Natural killer cell (primary cell): Measurements from ENCODE around the gene ALCAM. TPM values are rescaled to one million over a fixed set of nuclear protein-coding genes. Genes with fewer than 3 reads are reported as not detected.

Experiments
- ATAC-seq, 3 donors: fragments of 150-1000 bp in 2 of 3; fragments of 200-7000 bp in 1 of 3; cut with Tn5 transposase; 1 replicate in 1 of 3; 2 replicates in 2 of 3; pipeline ENCODE4 v1.10.0; 2021; ENCODE audit warnings: mild to moderate bottlenecking in 2 of 3, moderate library complexity in 2 of 3
- DNase-seq, 2 donors: peaks; one replicate each; pipeline versions ENCODE4 v3.0.0 to v3.0.0-alpha.2; 2013 to 2021; ENCODE audit warnings: mixed read lengths in 1 of 2
- H3K27ac ChIP-seq: one replicate; pipeline ENCODE4 v1.5.1; 2013; ENCODE audit warnings: mild to moderate bottlenecking, low read length
- H3K27me3 ChIP-seq: one replicate; pipeline ENCODE4 v1.6.1; 2013; ENCODE audit warnings: low read length; ENCODE audit not compliant: control insufficient read depth, insufficient read depth
- H3K36me3 ChIP-seq: one replicate; pipeline ENCODE4 v1.6.1; 2013; ENCODE audit warnings: low read length; ENCODE audit not compliant: control insufficient read depth, insufficient read depth
- H3K4me1 ChIP-seq: one replicate; pipeline ENCODE4 v1.6.1; 2013; ENCODE audit warnings: low read length; ENCODE audit not compliant: control insufficient read depth, insufficient read depth
- H3K4me3 ChIP-seq: one replicate; pipeline ENCODE4 v1.5.1; 2013; ENCODE audit warnings: low read length
- H3K9me3 ChIP-seq: one replicate; pipeline ENCODE4 v1.6.1; 2013; ENCODE audit warnings: low read length; ENCODE audit not compliant: control insufficient read depth, insufficient read depth
- H3K27ac Mint-ChIP-seq, 2 donors: one replicate each; pipeline ENCODE4 v1.8.0; 2022; ENCODE audit warnings: mild to moderate bottlenecking in 2 of 2, mixed read lengths in 2 of 2, moderate library complexity in 1 of 2
- H3K27me3 Mint-ChIP-seq, 2 donors: one replicate each; pipeline ENCODE4 v1.8.0; 2022; ENCODE audit warnings: low read depth in 2 of 2, mixed read lengths in 2 of 2
- H3K36me3 Mint-ChIP-seq: one replicate; pipeline ENCODE4 v1.8.0; 2022; ENCODE audit warnings: mixed read lengths
- H3K4me1 Mint-ChIP-seq, 2 donors: one replicate each; pipeline ENCODE4 v1.8.0; 2022; ENCODE audit warnings: mixed read lengths in 2 of 2
- H3K4me3 Mint-ChIP-seq: one replicate; pipeline ENCODE4 v1.8.0; 2022; ENCODE audit warnings: mild to moderate bottlenecking, moderate library complexity, mixed read lengths
- H3K9me3 Mint-ChIP-seq, 2 donors: one replicate each; pipeline ENCODE4 v1.8.0; 2022; ENCODE audit warnings: mixed read lengths in 2 of 2
- CTCF ChIP-seq: fragments of 200-600 bp; IDR thresholded peaks from one replicate; pipeline ENCODE4 v1.8.0; 2022; ENCODE audit warnings: antibody characterized with exemption
- WGBS: methylation state at CpG from one replicate; pipeline ENCODE4 v1.1.7; 2013; ENCODE audit warnings: missing lambda C conversion rate; ENCODE audit not compliant: insufficient coverage; 5-methylcytosine and 5-hydroxymethylcytosine counted together
- intact Hi-C: fragments of 100-400 bp; cut with micrococcal nuclease; formaldehyde crosslinking; loops from one replicate; pipeline ENCODE4 v1.14.2; 2022
- total RNA-seq, 4 donors: library from RNA; stranded (reverse); fragments of 120-200 nt in 1 of 4; gene quantifications; one replicate each; pipeline versions ENCODE4 v1.2.3 to v1.2.4, GENCODE V29; 2013 to 2022

Gene ALCAM
- total RNA-seq, 3 donors from 2014 or later (not counting 1 experiment from before 2014, with no cell fraction given): 1.5 to 3.0 (median 1.5) TPM

GRCh38 chr3:105365391-105366325 is 1.1 kb upstream of the ALCAM start:
- Mint-ChIP-seq H3K36me3 (no peaks in the 10 kb centered on the region), H3K9me3 (no peaks in the 10 kb centered on the region), H3K4me3 (peak overlapping the region; percentile 97), H3K27me3 (peaks cover 28 to 30% of the 10 kb centered on the region in 2 donors), H3K4me1 (peaks cover 43 to 45% of the 10 kb centered on the region in 2 donors), H3K27ac (no peak overlapping the region)
- Histone ChIP-seq H3K27ac (no peak overlapping the region), H3K4me3 (peak overlapping the region; percentile 62), H3K4me1 (peaks cover 40% of the 10 kb centered on the region), H3K9me3 (no peaks in the 10 kb centered on the region), H3K36me3 (no peaks in the 10 kb centered on the region), H3K27me3 (peaks cover 3% of the 10 kb centered on the region)
- WGBS: 9% methylated on average over 21 of the region's 24 CpGs
- ATAC-seq (no peak), DNase-seq (peak in 1 of 2 donors; percentile 14)
- intact Hi-C loops: no loop called here
- no peak for TF ChIP-seq CTCF

- peaks cover 3% of the 10 kb centered on the region for H3K27me3 ChIP-seq
- Mint-ChIP-seq H3K27ac (peak overlapping the region in 1 of 2 donors; percentile 86), H3K9me3 (no peaks in the 10 kb centered on the region), H3K27me3 (peaks cover 28 to 35% of the 10 kb centered on the region in 2 donors), H3K4me1 (peaks cover 43 to 45% of the 10 kb centered on the region in 2 donors), H3K4me3 (peak overlapping the region; percentile 97), H3K36me3 (no peaks in the 10 kb centered on the region)
- intact Hi-C loops: no loop called here
- no peaks in the 10 kb centered on the region for H3K9me3 ChIP-seq
- WGBS: under 1% methylated on average over 29 of the region's 29 CpGs
- H3K36me3 ChIP-seq: no peaks in the 10 kb centered on the region
- TF ChIP-seq CTCF: no peak
- peak overlapping the region; percentile 62 for H3K4me3 ChIP-seq
- peak overlapping the region; percentile 92 for H3K27ac ChIP-seq
- ATAC-seq (peak in 1 of 3 donors; percentile 9), DNase-seq (peak in 1 of 2 donors; percentile 56)
- peaks cover 40% of the 10 kb centered on the region for H3K4me1 ChIP-seq
Observed at GRCh38 chr3:105367063-105367405, 325 bp downstream of the ALCAM start.

- Histone ChIP-seq H3K4me3 (peak overlapping the region; percentile 62), H3K4me1 (peaks cover 40% of the 10 kb centered on the region), H3K9me3 (no peaks in the 10 kb centered on the region), H3K27ac (peak overlapping the region; percentile 92), H3K36me3 (no peaks in the 10 kb centered on the region), H3K27me3 (peaks cover 3% of the 10 kb centered on the region)
- intact Hi-C loops: no loop called here
- Mint-ChIP-seq H3K4me3 (peak overlapping the region; percentile 97), H3K36me3 (no peaks in the 10 kb centered on the region), H3K9me3 (no peaks in the 10 kb centered on the region), H3K27ac (peak overlapping the region; percentile 86 to 90), H3K27me3 (peaks cover 28 to 35% of the 10 kb centered on the region in 2 donors), H3K4me1 (peaks cover 43 to 45% of the 10 kb centered on the region in 2 donors)
- no peak for TF ChIP-seq CTCF
- WGBS: under 1% methylated on average over 34 of the region's 37 CpGs
- ATAC-seq (peak; percentile 29 to 48 (median 30)), DNase-seq (peak; percentile 29 to 85)
Observed at GRCh38 chr3:105367406-105368213, 901 bp downstream of the ALCAM start.
